Ovary (tissue), 9 donors: Measurements from ENCODE around the gene PPP6R2. TPM values are rescaled to one million over a fixed set of nuclear protein-coding genes. Genes with fewer than 3 reads are reported as not detected.

Experiments
- DNase-seq, 5 donors: peaks; one replicate each; pipeline ENCODE4 v3.0.0-alpha.2; 2019 to 2020
- H3K27ac ChIP-seq, 2 donors: fragments of 200-600 bp; one replicate each; pipeline versions ENCODE4 v1.5.1 to v1.8.0; 2019 to 2022
- H3K27me3 ChIP-seq: fragments of 200-600 bp; one replicate; pipeline ENCODE4 v1.8.0; 2022
- H3K36me3 ChIP-seq: fragments of 200-600 bp; sonication (generic); one replicate; pipeline ENCODE4 v1.5.1; 2019
- H3K4me1 ChIP-seq: one replicate; pipeline ENCODE4 v1.8.1; 2013; ENCODE audit warnings: mild to moderate bottlenecking, moderate library complexity; ENCODE audit not compliant: insufficient read depth
- H3K4me3 ChIP-seq: fragments of 200-600 bp; sonication (generic); one replicate; pipeline ENCODE4 v1.5.1; 2017
- H3K9me3 ChIP-seq, 2 donors: fragments of 200-600 bp in 1 of 2; sonication (generic) in 1 of 2; one replicate each; pipeline versions ENCODE4 v1.5.1 to v1.8.1; 2013 to 2019; ENCODE audit warnings: mild to moderate bottlenecking in 1 of 2, moderate library complexity in 1 of 2
- CTCF ChIP-seq, 3 donors: fragments of 450-650 bp in 2 of 3; fragments of 200-600 bp in 1 of 3; IDR thresholded peaks; one replicate each; pipeline versions ENCODE4 v1.5.1 to v1.8.0; 2016 to 2022; ENCODE audit warnings: antibody characterized with exemption in 3 of 3, mild to moderate bottlenecking in 1 of 3
- EP300 ChIP-seq: sonication (generic); formaldehyde crosslinking; IDR thresholded peaks from one replicate; pipeline ENCODE4 v1.6.1; 2017; ENCODE audit warnings: antibody characterized with exemption
- POLR2A ChIP-seq: fragments of 450-650 bp; IDR thresholded peaks from one replicate; pipeline ENCODE4 v1.6.1; 2017; ENCODE audit warnings: antibody characterized with exemption, mild to moderate bottlenecking, moderate library complexity
- WGBS, 3 donors: extraction: QIAGEN DNeasy Blood & Tissue Kit in 1 of 3; methylation state at CpG; one replicate each; pipeline versions ENCODE4 v1.1.5 to v1.1.7; 2013 to 2017; 5-methylcytosine and 5-hydroxymethylcytosine counted together
- intact Hi-C, 4 donors: fragments of 100-400 bp; cut with DNase I; formaldehyde crosslinking; loops; one replicate each; pipeline versions ENCODE4 v1.11.0 to v1.15.1; 2022 to 2023
- polyA plus RNA-seq, 2 donors: library from polyadenylated mRNA; stranded (reverse); fragments of 200-250 nt in 1 of 2; fragments of 350-450 nt in 1 of 2; fragmentation: Illumina TruSeq in 1 of 2; extraction: RNeasy Lipid Tissue Mini Kit (QIAGEN cat#74804) in 1 of 2; gene quantifications; one replicate each; pipeline ENCODE4 v1.2.3, GENCODE V29; 2013 to 2014
- total RNA-seq, 7 donors: library from RNA; depleted of rRNA in 2 of 7; stranded (reverse); fragments of >200 nt in 2 of 7; fragmentation: NEBNext Ultra II Directional in 3 of 7; extraction: Animal tissue kit (Norgen Biotek cat#: 25700) in 3 of 7; gene quantifications; one replicate each; pipeline versions ENCODE4 v1.1.0 to v1.2.4, GENCODE V29; 2016 to 2023
- donor health status: DM: no; HTN: no; CAD: no; lungs with moderate emphysema.
- donor health status: DM: no; HTN: no; CAD: no.
- donor health status: Bipolar disorder and iron deficiency.
- donor health status: DM: yes; HTN: yes; CAD: no.
- donor health status: DM: no; HTN: no; CAD: no.
- donor health status: DM: yes; HTN: yes; CAD: no.

The PPP6R2 gene
- total and polyA plus RNA-seq, 9 donors = 8.2 to 52.9 (median 35.1) TPM

GRCh38 chr22:50438305-50439275 is 95.5 kb downstream of the PPP6R2 start:
- intact Hi-C loops = no loop called here
- no peak overlapping the region for H3K27ac ChIP-seq

GRCh38 chr22:50439314-50439870 is 96.3 kb downstream of the PPP6R2 start:
- Histone ChIP-seq H3K9me3 (no peaks in the 10 kb centered on the region), H3K4me1 (peaks cover 5% of the 10 kb centered on the region), H3K27me3 (no peaks in the 10 kb centered on the region), H3K36me3 (no peaks in the 10 kb centered on the region), H3K4me3 (no peak overlapping the region), H3K27ac (no peak overlapping the region)
- 80 to 89% (median 85%) methylated on average over 11 to 17 of the region's 17 CpGs for whole genome bisulfite sequencing, 3 donors
- intact Hi-C loops = no loop called here
- peak in 1 of 5 donors; percentile 22 for DNase-seq
- TF ChIP-seq POLR2A (no peak), EP300 (no peak), CTCF (IDR thresholded peaks at IDR 0.05) (no peak)

More at GRCh38 chr22:50438305-50439275, 95.5 kb downstream of the PPP6R2 start:
- no peak for TF ChIP-seq CTCF (IDR thresholded peaks at IDR 0.05)
- TF ChIP-seq POLR2A = no peak
- no peak for TF ChIP-seq EP300
- DNase-seq = peak in 3 of 5 donors; percentile 10 to 36 (median 25)
- Histone ChIP-seq H3K4me1 (peaks cover under 1% of the 10 kb centered on the region), H3K27me3 (no peaks in the 10 kb centered on the region), H3K9me3 (no peaks in the 10 kb centered on the region), H3K36me3 (no peaks in the 10 kb centered on the region), H3K4me3 (no peak overlapping the region)
- WGBS, 3 donors = 79 to 86% (median 86%) methylated on average over 31 to 34 of the region's 34 CpGs

GRCh38 chr22:50439871-50440331 is 96.8 kb downstream of the PPP6R2 start:
- Histone ChIP-seq H3K4me1 (peaks cover 9% of the 10 kb centered on the region), H3K27me3 (no peaks in the 10 kb centered on the region), H3K9me3 (no peaks in the 10 kb centered on the region), H3K36me3 (no peaks in the 10 kb centered on the region), H3K27ac (no peak overlapping the region), H3K4me3 (no peak overlapping the region)
- 72 to 75% (median 73%) methylated on average over 8 to 10 of the region's 10 CpGs for WGBS, 3 donors
- intact Hi-C loops = no loop called here
- DNase-seq = peak in 1 of 5 donors; percentile 32
- TF ChIP-seq POLR2A = no peak
- TF ChIP-seq EP300 = no peak
- no peak for TF ChIP-seq CTCF (IDR thresholded peaks at IDR 0.05)

- Histone ChIP-seq H3K4me1 (peaks cover 9% of the 10 kb centered on the region), H3K9me3 (no peaks in the 10 kb centered on the region), H3K27me3 (no peaks in the 10 kb centered on the region), H3K4me3 (no peak overlapping the region), H3K36me3 (no peaks in the 10 kb centered on the region), H3K27ac (no peak overlapping the region)
- intact Hi-C loops = no loop called here
- TF ChIP-seq POLR2A (no peak), EP300 (no peak), CTCF (IDR thresholded peaks at IDR 0.05) (no peak)
- 81 to 86% (median 84%) methylated on average over 25 to 26 of the region's 26 CpGs for WGBS, 3 donors
- peak in 2 of 5 donors; percentile 29 to 37 for DNase-seq
Measured at GRCh38 chr22:50440544-50441249, 97.6 kb downstream of the PPP6R2 start.
